Coronary artery (tissue), 2 donors: ENCODE data around the gene TRAF3.

Experiments used
- DNase-seq: peaks from one replicate; pipeline ENCODE4 v3.0.0-alpha.2; 2017; ENCODE audit warnings: low spot score
- H3K27ac ChIP-seq, 2 donors: fragments of 200-600 bp; sonication (generic); one replicate each; pipeline ENCODE4 v1.5.1; 2016 to 2019
- H3K4me3 ChIP-seq: fragments of 200-600 bp; sonication (generic); 2 replicates; pipeline ENCODE4 v1.5.1; 2016; ENCODE audit warnings: mild to moderate bottlenecking, moderate library complexity
- CTCF ChIP-seq: fragments of 200-600 bp; sonication (generic); IDR thresholded peaks from one replicate; pipeline ENCODE4 v1.5.1; 2019; ENCODE audit warnings: antibody characterized with exemption

The TRAF3 gene

GRCh38 chr14:102949801-102950451 is 172.7 kb downstream of the TRAF3 start:
- TF ChIP-seq CTCF: no peak
- H3K4me3 ChIP-seq: no peak overlapping the region
- no peak for DNase-seq
- peak overlapping the region in 1 of 2 donors; percentile 53 for H3K27ac ChIP-seq

DNA sequence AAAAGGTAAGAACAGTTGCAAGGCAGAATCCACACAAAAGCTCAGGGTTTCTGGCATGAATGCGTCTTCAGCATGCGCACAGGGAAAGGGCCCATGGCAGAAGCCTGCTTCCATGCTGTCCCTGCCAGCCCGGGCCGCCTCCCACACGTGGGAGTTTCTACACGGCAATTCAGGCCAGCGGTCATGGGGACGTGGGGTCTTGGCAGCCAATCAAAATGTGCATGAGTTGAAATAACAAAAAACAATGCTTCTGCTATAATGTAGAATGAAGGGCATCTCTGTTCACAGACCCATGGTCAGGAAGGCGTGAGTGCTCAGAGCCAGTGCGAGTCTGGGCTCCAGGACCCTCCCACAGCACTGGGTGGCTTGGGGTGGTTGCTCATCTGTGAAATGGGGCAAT is 173.8 kb downstream of the TRAF3 start:
- no peak for DNase-seq
- no peak overlapping the region for H3K27ac ChIP-seq
- no peak for TF ChIP-seq CTCF
- no peak overlapping the region for H3K4me3 ChIP-seq

DNA sequence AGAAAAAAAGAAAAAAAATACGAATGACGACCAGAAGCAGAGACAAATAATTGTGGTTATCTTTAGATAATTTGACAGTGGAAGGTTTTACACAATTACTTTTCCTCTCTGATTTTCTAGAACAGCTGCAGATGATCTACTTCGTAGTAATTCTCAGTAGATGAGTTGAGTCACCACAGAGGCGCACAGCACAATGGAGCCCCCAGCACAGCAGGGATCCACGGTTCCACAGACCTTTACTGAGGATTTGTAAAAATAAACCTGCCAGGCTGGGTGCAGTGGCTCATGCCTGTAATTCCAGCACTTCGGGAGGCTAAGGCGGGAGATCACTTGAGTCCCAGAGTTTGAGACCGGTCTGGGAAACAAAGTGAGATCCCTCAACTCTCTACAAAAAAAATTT is 174.6 kb downstream of the TRAF3 start:
- H3K27ac ChIP-seq: no peak overlapping the region
- no peak overlapping the region for H3K4me3 ChIP-seq
- TF ChIP-seq CTCF: no peak
- DNase-seq: no peak

DNA sequence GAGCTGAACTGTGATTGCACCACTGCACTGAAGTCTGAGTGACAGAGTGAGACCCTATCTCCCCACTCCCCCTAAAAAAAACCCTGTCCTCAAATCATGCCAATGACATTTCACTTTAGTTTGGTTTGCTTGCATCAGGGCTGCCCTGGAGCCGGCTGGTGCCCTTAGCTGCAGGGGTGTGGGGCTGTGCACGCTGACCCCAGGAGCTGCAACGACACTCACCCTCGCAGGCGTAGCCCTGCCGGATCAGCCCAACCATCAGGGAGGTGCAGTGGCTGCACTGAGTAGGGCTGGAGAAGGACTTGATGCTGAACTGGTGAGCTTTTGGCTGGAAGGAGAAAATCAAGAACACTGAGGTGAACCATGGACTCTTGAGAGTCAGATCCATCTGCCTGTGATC is 175.0 kb downstream of the TRAF3 start:
- DNase-seq: no peak
- Histone ChIP-seq H3K4me3 (no peak overlapping the region), H3K27ac (no peak overlapping the region)
- TF ChIP-seq CTCF: no peak

DNA sequence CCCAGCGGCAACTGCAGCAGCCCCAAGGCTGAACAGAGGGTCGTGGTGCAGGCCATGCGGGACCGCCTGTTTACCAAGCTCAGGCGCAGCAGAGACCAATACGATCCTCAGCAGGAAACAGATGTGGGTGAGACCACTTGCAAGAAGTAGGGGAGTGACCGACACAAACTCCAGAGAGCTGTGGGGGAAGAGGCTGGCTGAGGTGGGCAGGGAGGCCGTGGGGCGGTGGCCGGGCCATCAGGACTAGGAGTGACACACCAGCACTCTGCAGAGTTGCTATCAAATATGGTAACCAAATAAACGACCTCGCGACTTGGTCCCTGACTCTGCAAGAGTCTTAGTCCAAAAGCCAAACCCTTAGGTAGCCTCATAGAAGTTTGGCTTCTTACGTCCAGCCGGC is 175.9 kb downstream of the TRAF3 start:
- no peak for DNase-seq
- no peak for TF ChIP-seq CTCF
- no peak overlapping the region for H3K4me3 ChIP-seq
- no peak overlapping the region for H3K27ac ChIP-seq

DNA sequence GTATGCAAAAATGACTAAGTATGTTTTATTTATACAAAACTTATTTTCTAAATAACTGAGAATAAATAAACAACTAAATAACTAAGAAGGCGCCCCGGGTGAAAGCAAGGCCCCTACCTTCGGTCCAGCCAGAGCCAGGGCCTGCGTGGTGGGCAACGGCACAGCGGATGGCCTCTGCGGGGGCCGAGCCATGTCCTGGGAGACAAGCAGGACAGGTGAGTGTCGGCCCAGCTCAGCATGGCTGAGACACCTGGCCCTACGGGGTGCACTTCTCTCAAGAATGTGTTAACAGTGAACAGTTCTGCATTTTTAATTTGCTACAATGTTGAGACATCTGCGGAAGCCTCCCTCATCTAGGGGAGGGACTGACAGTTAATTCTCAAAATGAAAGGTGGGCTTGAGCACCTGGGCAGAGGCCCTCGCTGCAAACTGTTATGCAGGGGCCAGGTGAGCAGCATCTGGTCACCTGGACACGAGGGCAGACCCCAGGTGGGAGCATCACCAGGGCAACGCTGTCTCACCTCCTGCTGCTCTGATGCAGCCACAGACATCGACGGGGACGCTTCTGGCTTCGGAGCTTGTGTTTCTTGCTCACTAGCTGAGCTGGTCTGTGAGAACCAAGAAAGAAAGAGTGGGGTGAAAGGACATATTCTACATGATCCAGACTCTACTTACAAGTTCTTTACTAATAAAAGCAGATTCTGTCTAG is 177.0 kb downstream of the TRAF3 start:
- no peak for DNase-seq
- TF ChIP-seq CTCF: no peak
- Histone ChIP-seq H3K4me3 (no peak overlapping the region), H3K27ac (no peak overlapping the region)
